Adrenal gland (tissue), 12 donors: ENCODE results near the gene MFRP. TPM values are rescaled to one million over a fixed set of nuclear protein-coding genes. Genes with fewer than 3 reads are reported as not detected.

Experiments
- DNase-seq, 7 donors: peaks; one replicate each; pipeline ENCODE4 v3.0.0-alpha.2; 2019 to 2020
- H3K27ac ChIP-seq, 5 donors: fragments of 200-600 bp; sonication (generic) in 4 of 5; 1 replicate in 3 of 5; 2 replicates in 2 of 5; pipeline versions ENCODE4 v1.5.1 to v1.8.0; 2016 to 2020; ENCODE audit warnings: mild to moderate bottlenecking in 1 of 5
- H3K27me3 ChIP-seq: fragments of 200-600 bp; 2 replicates; pipeline ENCODE4 v1.8.0; 2021
- H3K36me3 ChIP-seq, 2 donors: fragments of 200-600 bp; replicated peaks in 1 of 2; 1 replicate in 1 of 2; 2 replicates in 1 of 2; pipeline versions ENCODE4 v1.5.1 to v1.8.0; 2018 to 2022
- H3K4me1 ChIP-seq, 2 donors: fragments of 200-600 bp; replicated peaks in 1 of 2; 1 replicate in 1 of 2; 2 replicates in 1 of 2; pipeline versions ENCODE4 v1.5.1 to v1.8.0; 2018 to 2021
- H3K4me3 ChIP-seq, 4 donors: fragments of 200-600 bp; sonication (generic) in 3 of 4; one replicate each; pipeline ENCODE4 v1.5.1; 2016 to 2018
- H3K9me3 ChIP-seq, 3 donors: fragments of 200-600 bp; sonication (generic) in 1 of 3; replicated peaks in 1 of 3; 1 replicate in 2 of 3; 2 replicates in 1 of 3; pipeline versions ENCODE4 v1.5.1 to v1.8.0; 2016 to 2021
- CTCF ChIP-seq, 6 experiments: fragments of 450-650 bp in 4 of 6; fragments of 200-600 bp in 2 of 6; sonication (generic) in 1 of 6; IDR thresholded peaks; 1 replicate in 5 of 6; 2 replicates in 1 of 6; pipeline versions ENCODE4 v1.5.1 to v1.8.0; 2016 to 2021; ENCODE audit warnings: antibody characterized with exemption in 6 of 6, mild to moderate bottlenecking in 2 of 6, moderate library complexity in 1 of 6
- POLR2A ChIP-seq, 2 donors: fragments of 450-650 bp; IDR thresholded peaks; one replicate each; pipeline ENCODE4 v1.6.1; 2017; ENCODE audit warnings: antibody characterized with exemption in 2 of 2, mild to moderate bottlenecking in 2 of 2, moderate library complexity in 1 of 2
- WGBS, 4 donors: extraction: QIAGEN DNeasy Blood & Tissue Kit in 2 of 4; methylation state at CpG; one replicate each; pipeline versions ENCODE4 v1.1.5 to v1.1.7; 2013 to 2017; 5-methylcytosine and 5-hydroxymethylcytosine counted together
- intact Hi-C, 2 donors: fragments of 100-400 bp; cut with DNase I; formaldehyde crosslinking; loops; one replicate each; pipeline versions ENCODE4 v1.14.1 to v1.15.0; 2022 to 2023
- polyA plus RNA-seq, 3 donors: library from polyadenylated mRNA; stranded (reverse); fragments of 200-250 nt in 2 of 3; fragments of 350-450 nt in 1 of 3; fragmentation: Illumina TruSeq in 1 of 3; extraction: RNeasy Lipid Tissue Mini Kit (QIAGEN cat#74804) in 1 of 3; gene quantifications; one replicate each; pipeline ENCODE4 v1.2.3, GENCODE V29; 2013 to 2014
- total RNA-seq, 9 donors: library from RNA; depleted of rRNA in 4 of 9; stranded (reverse); fragments of >200 nt in 4 of 9; fragments of 120-200 nt in 1 of 9; fragmentation: NEBNext Ultra II Directional in 1 of 9; extraction: Animal tissue kit (Norgen Biotek cat#: 25700) in 1 of 9; gene quantifications; one replicate each; pipeline versions ENCODE4 v1.1.0 to v1.2.4, GENCODE V29; 2013 to 2023
- donor health status: healthy with polysubstance abuse.
- donor health status: Bipolar disorder and iron deficiency.
- donor health status: DM: yes; HTN: yes; CAD: no.
- donor health status: DM: no; HTN: no; CAD: no.
- donor health status: DM: no; HTN: no; CAD: no.
- donor health status: DM: yes; HTN: yes; CAD: no.

Gene MFRP
- total and polyA plus RNA-seq, 12 donors = under 0.01 TPM; not detected in 11

GRCh38 chr11:119319136-119319699 lies 27.3 kb downstream of the MFRP start:
- Histone ChIP-seq H3K4me1 (peaks cover 20 to 46% of the 10 kb centered on the region in 2 donors), H3K9me3 (no peaks in the 10 kb centered on the region), H3K4me3 (no peak overlapping the region), H3K27me3 (peaks cover 4% of the 10 kb centered on the region), H3K27ac (peak overlapping the region in 3 of 5 donors; percentile 31 to 84 (median 68)), H3K36me3 (no peaks in the 10 kb centered on the region)
- 78 to 88% (median 81%) methylated on average over 7 to 8 of the region's 8 CpGs for WGBS, 4 donors
- peak in 1 of 7 donors; percentile 47 for DNase-seq
- TF ChIP-seq CTCF (IDR thresholded peaks at IDR 0.05) (no peak), POLR2A (IDR thresholded peaks at IDR 0.05) (no peak)
- intact Hi-C loops = no loop called here

DNA sequence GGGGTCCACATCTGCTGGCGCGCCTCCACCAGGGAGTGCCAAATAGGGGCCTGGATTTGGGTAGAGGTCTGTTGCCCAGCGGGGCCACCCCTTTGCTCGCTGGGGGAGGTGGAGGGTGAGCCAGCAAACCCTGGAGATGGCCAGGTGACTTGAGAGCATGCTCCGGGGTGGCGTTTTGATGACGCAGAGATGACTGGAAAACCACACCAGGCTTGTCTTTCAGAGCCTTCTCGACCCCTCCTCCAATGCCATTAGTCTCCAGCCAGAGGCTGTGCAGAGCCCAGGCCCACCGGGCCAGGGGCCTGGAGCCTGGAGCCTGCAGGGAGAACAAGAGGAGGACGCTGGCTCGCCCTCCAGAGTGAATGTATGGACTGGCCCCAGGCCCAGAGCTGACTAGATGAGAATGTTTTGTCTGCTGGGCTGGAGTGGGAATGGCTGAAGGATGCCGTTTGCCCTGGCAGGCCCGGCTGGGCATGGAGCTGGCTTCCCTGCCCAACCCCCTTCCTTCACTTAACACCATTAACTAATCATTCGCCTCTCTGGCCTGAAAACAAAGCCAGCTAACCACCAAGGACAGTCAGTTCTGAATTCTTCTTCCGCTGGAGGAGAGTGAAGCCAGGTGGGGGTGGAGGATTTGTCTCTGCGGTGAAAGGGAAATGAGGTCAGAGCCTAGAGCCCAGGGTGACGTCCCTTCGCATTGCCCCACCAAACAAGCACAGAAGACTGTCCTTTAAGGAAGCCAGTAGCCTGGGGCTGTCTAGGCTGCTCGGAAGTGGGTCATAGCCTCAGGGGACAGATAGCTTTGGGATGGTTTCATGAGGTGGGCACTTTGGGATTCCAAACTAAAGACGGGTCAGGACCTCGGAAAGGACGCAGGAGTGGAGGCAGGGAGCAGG lies 28.0 kb downstream of the MFRP start:
- peaks cover 4% of the 10 kb centered on the region for H3K27me3 ChIP-seq
- H3K36me3 ChIP-seq = no peaks in the 10 kb centered on the region
- H3K4me1 ChIP-seq = peaks cover 20 to 46% of the 10 kb centered on the region in 2 donors
- H3K9me3 ChIP-seq = no peaks in the 10 kb centered on the region
- 62 to 72% (median 66%) methylated on average over 15 to 22 of the region's 22 CpGs for WGBS, 4 donors
- intact Hi-C loops = no loop called here
- DNase-seq = peak in 6 of 7 donors; percentile 53 to 82 (median 67)
- TF ChIP-seq CTCF (IDR thresholded peaks at IDR 0.05) (no peak), POLR2A (IDR thresholded peaks at IDR 0.05) (peak in 1 of 2 donors; percentile 27)
- peak overlapping the region in 2 of 5 donors; percentile 68 to 84 for H3K27ac ChIP-seq
- H3K4me3 ChIP-seq = no peak overlapping the region

GRCh38 chr11:119317592-119318239 lies 28.8 kb downstream of the MFRP start:
- Histone ChIP-seq H3K27ac (peak overlapping the region in 2 of 5 donors; percentile 68 to 72), H3K36me3 (no peaks in the 10 kb centered on the region), H3K4me3 (peak overlapping the region in 1 of 4 donors; percentile 63), H3K27me3 (peaks cover 4% of the 10 kb centered on the region), H3K4me1 (peaks cover 20 to 46% of the 10 kb centered on the region in 2 donors), H3K9me3 (no peaks in the 10 kb centered on the region)
- intact Hi-C loops = no loop called here
- no peak for DNase-seq
- TF ChIP-seq CTCF (IDR thresholded peaks at IDR 0.05) (no peak), POLR2A (IDR thresholded peaks at IDR 0.05) (no peak)
- 75 to 83% (median 77%) methylated on average over 9 to 14 of the region's 14 CpGs for WGBS, 4 donors
